NCI-H2081 (cell line): ENCODE measurements around the gene OR51B4.
"Not testable (repeated sequence)": the region's sequence is repeated elsewhere in the genome, so short reads cannot be mapped to it uniquely, and the experiment has no call there.

Source experiments
- DNase-seq, 2 experiments: peaks; one replicate each; lab custom pipeline; 2025; lab: John Stamatoyannopoulos, UW

The OR51B4 gene

GRCh38 chr11:5301846-5302245 lies at the start of gene OR51B4:
Gene OR51B4 (minus strand): TSS chr11:5301946. CDS start chr11:5301946, 0 bp downstream.
- DNase-seq = no peak

DNA sequence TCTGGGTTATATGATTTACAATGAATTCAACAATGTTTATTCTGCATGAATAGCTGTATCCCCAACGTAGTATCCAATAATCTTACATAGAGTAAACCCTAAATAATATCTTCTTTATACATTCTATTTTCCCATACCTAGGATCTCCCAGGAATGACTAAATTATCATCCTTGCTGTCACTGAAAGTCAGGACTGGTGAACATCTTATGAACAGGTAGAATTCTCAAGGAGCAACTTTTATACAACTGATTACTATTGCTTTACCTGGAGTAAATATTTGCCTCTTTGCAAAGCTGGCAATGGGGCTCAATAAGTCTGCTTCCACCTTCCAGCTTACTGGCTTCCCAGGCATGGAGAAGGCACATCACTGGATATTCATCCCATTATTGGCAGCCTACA lies 49.5 kb upstream of the OR51B4 start, which contains the start of gene OR51B6:
OR51B6 (plus strand) TSS at position 301 of the 400 bp plus-strand sequence; CDS start at position 301, 0 bp downstream.
- no peak for DNase-seq

DNA sequence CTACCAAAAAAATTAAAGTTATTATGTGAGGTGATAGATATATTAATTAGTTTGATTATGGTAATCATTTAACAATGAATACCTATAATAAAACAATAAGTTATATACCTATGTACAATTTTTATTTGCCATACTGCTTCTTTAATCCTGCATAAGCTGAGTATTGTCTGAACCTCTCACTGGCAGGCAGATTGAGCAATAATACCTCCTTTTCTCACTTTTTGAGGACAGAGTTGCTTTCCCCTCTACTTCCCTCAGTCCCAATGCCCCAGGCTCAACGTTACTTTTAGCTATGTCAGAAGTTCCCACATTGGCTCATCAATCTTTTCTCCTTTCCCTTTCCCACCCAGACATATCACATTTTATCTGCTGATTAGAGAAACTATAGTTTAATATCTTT lies 47.8 kb upstream of the OR51B4 start:
- DNase-seq = no peak

GRCh38 chr11:5348551-5349194 lies 46.9 kb upstream of the OR51B4 start:
- DNase-seq = no peak

GRCh38 chr11:5345831-5346230 lies 44.1 kb upstream of the OR51B4 start:
- DNase-seq = no peak

GRCh38 chr11:5343474-5344335 lies 42.0 kb upstream of the OR51B4 start, which contains the start of gene OR51B5:
Gene OR51B5 (minus strand): TSS chr11:5343524. CDS start chr11:5343524, 0 bp downstream.
- DNase-seq = no peak

DNA sequence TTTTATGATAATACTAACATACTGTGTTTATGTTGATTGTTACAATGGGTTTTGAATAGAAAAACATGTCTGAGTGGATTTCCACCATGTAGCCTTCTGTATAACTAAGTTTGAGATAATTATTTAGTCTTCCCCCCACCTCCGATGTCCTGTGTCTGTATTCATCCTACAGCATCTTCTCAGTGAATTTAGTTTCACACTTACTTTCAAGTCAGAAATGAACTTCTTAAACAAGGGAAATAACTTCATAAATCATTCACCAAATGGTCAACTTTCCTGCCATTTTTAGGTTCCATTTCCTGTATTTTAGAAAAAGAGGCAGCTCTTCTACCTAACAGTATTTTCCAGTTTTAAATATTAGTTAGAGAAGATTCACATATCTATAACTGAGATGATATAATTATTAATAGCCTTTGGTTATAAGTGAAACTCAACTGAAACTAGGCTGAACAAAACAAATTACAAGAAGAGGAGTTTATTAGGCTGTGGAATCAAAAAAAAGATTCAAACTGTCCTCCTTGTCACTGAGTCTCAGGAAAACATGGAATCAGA lies 38.1 kb upstream of the OR51B4 start:
- DNase-seq = no peak

GRCh38 chr11:5337253-5337652 lies 35.5 kb upstream of the OR51B4 start:
- not testable (repeated sequence) for DNase-seq

DNA sequence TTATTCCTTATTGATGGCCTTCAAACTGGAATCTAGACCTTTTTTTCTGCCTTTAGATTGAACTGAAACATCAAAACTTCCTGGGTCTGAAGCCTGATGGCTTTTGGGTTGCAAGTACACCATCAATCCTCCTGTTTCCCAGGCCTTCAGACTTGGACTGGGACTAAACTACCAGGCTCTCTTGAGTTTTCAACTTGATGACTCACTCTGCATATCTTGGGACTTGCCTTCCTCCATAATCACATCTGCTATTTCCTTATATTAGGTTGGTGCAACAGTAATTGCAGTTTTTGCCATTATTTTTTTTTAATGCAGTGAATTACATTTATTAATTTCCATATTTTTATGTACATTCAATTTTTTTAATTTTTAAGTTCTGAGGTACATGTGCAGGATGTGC lies 34.6 kb upstream of the OR51B4 start:
- DNase-seq = no peak

DNA sequence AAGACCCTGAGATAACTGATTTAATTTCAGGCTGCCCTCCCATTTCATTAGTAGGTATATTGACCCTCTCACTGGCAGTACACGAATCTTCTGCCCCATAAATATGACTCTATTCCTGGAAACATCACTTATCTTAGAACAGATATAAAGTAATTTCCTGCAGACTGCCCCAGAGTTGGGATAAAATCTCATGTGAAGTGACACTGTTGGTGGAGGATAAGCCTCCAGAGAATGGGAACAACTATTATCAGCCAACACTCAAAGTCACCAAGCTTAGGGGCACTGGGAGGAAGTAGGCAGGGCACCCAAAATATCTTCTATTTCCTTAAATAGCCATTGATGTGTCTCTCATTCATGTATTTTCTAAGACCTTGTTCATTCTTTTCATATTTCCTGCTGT lies 33.4 kb upstream of the OR51B4 start:
- DNase-seq = no peak

- no peak for DNase-seq
Observed at GRCh38 chr11:5324197-5324596, 22.5 kb upstream of the OR51B4 start, which contains the start of gene OR51B2. Gene OR51B2 (minus strand): TSS chr11:5324297. CDS start chr11:5324297, 0 bp downstream.

GRCh38 chr11:5317292-5317691 lies 15.5 kb upstream of the OR51B4 start:
- DNase-seq = no peak

GRCh38 chr11:5313326-5314023 lies 11.7 kb upstream of the OR51B4 start:
- DNase-seq = not testable (repeated sequence)

- no peak for DNase-seq
Observed at GRCh38 chr11:5310423-5310822, 8.7 kb upstream of the OR51B4 start.

DNA sequence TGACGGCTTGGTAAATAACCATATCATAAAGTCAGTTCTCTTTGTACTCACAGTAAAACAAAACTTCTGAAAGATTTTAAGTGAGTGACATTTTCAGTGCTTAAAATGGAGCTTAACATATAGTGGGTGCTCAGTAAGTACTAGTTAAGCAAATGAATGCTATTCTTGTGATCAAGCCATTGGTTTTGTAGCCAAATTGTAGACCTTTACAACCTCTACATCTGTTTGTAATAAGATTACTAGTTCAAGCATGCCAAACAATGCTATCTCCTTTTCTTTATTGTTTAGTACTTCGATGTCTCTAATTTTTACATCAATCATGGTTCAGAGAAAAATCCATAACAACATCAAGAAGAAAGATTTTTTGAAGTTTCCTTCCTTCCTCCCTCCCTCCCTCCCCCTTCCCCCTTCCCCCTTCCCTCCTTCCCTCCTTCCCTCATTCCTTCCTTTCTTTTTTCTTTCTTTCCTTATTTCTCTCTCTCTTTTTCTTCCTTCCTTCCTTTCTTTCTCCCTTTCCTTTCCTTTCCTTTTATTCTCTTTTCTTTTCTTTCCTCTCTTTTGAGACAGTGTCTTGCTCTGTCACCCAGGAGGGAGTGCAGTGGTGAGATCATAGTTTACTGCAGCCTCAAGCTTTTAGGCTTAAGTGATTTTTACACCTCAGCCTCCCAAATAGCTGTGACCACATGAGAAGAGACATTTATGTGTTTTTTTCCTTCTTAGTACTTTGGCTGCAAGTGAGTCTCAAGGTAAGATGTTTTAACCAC lies 5.7 kb upstream of the OR51B4 start:
- DNase-seq = no peak

DNA sequence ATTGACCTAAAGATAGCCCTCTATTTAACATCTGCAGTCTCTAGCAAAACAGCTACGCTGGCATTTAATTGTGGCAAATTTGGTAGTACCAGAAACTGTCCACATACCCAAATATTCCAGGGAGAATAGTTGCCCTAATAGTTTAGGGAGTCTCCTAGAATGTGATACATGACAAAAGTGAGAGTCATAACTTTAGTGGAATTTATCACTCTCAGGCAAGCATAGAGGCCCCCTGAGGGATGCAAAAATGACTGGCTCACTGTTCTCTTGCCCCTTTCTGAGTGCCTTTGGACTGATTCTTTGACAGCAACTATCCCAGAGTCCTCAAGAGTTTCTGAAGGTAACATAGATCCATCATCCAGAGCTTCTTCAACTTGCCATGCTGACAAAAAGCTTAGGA lies 2.3 kb upstream of the OR51B4 start:
- DNase-seq = no peak

GRCh38 chr11:5303626-5304025 lies 1.9 kb upstream of the OR51B4 start:
- no peak for DNase-seq

- no peak for DNase-seq
Observed at GRCh38 chr11:5300251-5300650, 1.5 kb downstream of the OR51B4 start.

GRCh38 chr11:5298451-5298850 lies 3.3 kb downstream of the OR51B4 start:
- DNase-seq = no peak

- DNase-seq = no peak
Observed at GRCh38 chr11:5297721-5298323, 3.9 kb downstream of the OR51B4 start.
